HCT116 (cell line): ENCODE data around the gene VWA5B1. TPM values are rescaled to one million over a fixed set of nuclear protein-coding genes. Genes with fewer than 3 reads are reported as not detected.

ENCODE experiments used
- ATAC-seq: fragments of 200-7000 bp; cut with Tn5 transposase; 2 replicates; pipeline ENCODE4 v1.9.1; 2020; ENCODE audit warnings: mild to moderate bottlenecking, moderate library complexity
- BruUV-seq: library from RNA; stranded (reverse); fragments of 400-500 nt; replicated peaks from 2 replicates; lab custom pipeline; 2021; lab: Mats Ljungman, UMichigan
- CTCF ChIA-PET: fragments of 300-600 bp; sonication (Branson Sonifier 250); formaldehyde crosslinking; loops from one replicate; lab custom pipeline; 2021; ENCODE audit warnings: antibody characterized with exemption; lab: Charles Lee
- POLR2A ChIA-PET: fragments of 300-600, 350-600 bp; sonication (Branson Sonifier 250); formaldehyde crosslinking; loops from one replicate; lab custom pipeline; 2021; ENCODE audit warnings: antibody characterized with exemption; lab: Charles Lee
- RAD21 ChIA-PET, 2 experiments: fragments of 300-600 bp; sonication (Branson Sonifier 250); formaldehyde crosslinking; loops; one replicate each; lab custom pipeline; 2023; ENCODE audit warnings: low total read pairs in 2 of 2; ENCODE audit not compliant: uncharacterized antibody in 2 of 2, unreplicated experiment in 2 of 2, low non-redundant PET in 1 of 2; lab: Charles Lee
- DNase-seq: peaks from one replicate; pipeline ENCODE4 v3.0.0-alpha.2; 2010; ENCODE audit warnings: low read depth, low spot score
- H2AFZ ChIP-seq: fragments of 200-600 bp; shearing (Covaris generic), sonication (generic); 2 replicates; pipeline ENCODE4 v1.6.1; 2017; ENCODE audit warnings: low read depth, mixed run types, mixed read lengths, antibody characterized with exemption, low read length; ENCODE audit not compliant: poor library complexity, severe bottlenecking
- H3K27ac ChIP-seq: 2 replicates; pipeline ENCODE4 v1.5.1; 2012; ENCODE audit warnings: low read depth, low read length
- H3K27me3 ChIP-seq: fragments of 200-600 bp; sonication (generic); 2 replicates; pipeline ENCODE4 v1.6.1; 2016; ENCODE audit warnings: mixed run types, low read length, mixed read lengths; ENCODE audit not compliant: insufficient read depth
- H3K36me3 ChIP-seq, 2 experiments: fragments of 200-500 bp in 1 of 2; fragments of 200-600 bp in 1 of 2; sonication (Bioruptor generic) in 1 of 2; sonication (generic) in 1 of 2; 2 replicates each; pipeline versions ENCODE4 v1.5.1 to v1.6.1; 2014 to 2016; ENCODE audit warnings: low read length in 2 of 2, inconsistent platforms in 1 of 2, mixed read lengths in 1 of 2, mixed run types in 1 of 2; ENCODE audit not compliant: insufficient read depth in 2 of 2, control insufficient read depth in 1 of 2
- H3K4me1 ChIP-seq, 2 experiments: fragments of 200-600 bp in 1 of 2; sonication (generic) in 1 of 2; 2 replicates each; pipeline versions ENCODE4 v1.5.1 to v1.6.1; 2012 to 2017; ENCODE audit warnings: low read length in 2 of 2, inconsistent platforms in 1 of 2, mild to moderate bottlenecking in 1 of 2, mixed read lengths in 1 of 2, mixed run types in 1 of 2, moderate library complexity in 1 of 2; ENCODE audit not compliant: insufficient read depth in 2 of 2, control insufficient read depth in 1 of 2
- H3K4me2 ChIP-seq: fragments of 200-600 bp; sonication (generic); 2 replicates; pipeline ENCODE4 v1.6.1; 2017; ENCODE audit warnings: mixed run types, low read length, mixed read lengths
- H3K4me3 ChIP-seq, 2 experiments: fragments of 200-600 bp in 1 of 2; sonication (generic) in 1 of 2; replicated peaks in 1 of 2; 2 replicates each; pipeline ENCODE4 v1.5.1; 2011 to 2016; ENCODE audit warnings: low read length in 2 of 2, control low read depth in 1 of 2, low read depth in 1 of 2, mild to moderate bottlenecking in 1 of 2, mixed read lengths in 1 of 2, mixed run types in 1 of 2
- H3K79me2 ChIP-seq: fragments of 200-600 bp; sonication (generic); 2 replicates; pipeline ENCODE4 v1.6.1; 2017; ENCODE audit warnings: mild to moderate bottlenecking, mixed run types, low read length, moderate library complexity, mixed read lengths; ENCODE audit not compliant: insufficient read depth
- H3K9ac ChIP-seq: fragments of 200-600 bp; sonication (generic); 2 replicates; pipeline ENCODE4 v1.6.1; 2016; ENCODE audit warnings: low read length, mixed read lengths
- H3K9me2 ChIP-seq: fragments of 200-600 bp; sonication (generic), shearing (Covaris generic); 2 replicates; pipeline ENCODE4 v1.6.1; 2017; ENCODE audit warnings: mixed run types, mild to moderate bottlenecking, moderate library complexity; ENCODE audit not compliant: insufficient read depth
- H3K9me3 ChIP-seq, 2 experiments: fragments of 200-500 bp in 1 of 2; fragments of 200-600 bp in 1 of 2; sonication (Bioruptor generic) in 1 of 2; sonication (generic) in 1 of 2; 2 replicates each; pipeline ENCODE4 v1.6.1; 2014 to 2017; ENCODE audit warnings: low read length in 2 of 2, mixed read lengths in 2 of 2, inconsistent platforms in 1 of 2, low read depth in 1 of 2, mild to moderate bottlenecking in 1 of 2, mixed run types in 1 of 2, moderate library complexity in 1 of 2; ENCODE audit not compliant: control insufficient read depth in 1 of 2, insufficient read depth in 1 of 2
- H4K20me1 ChIP-seq: fragments of 200-600 bp; sonication (generic), shearing (Covaris generic); 2 replicates; pipeline ENCODE4 v1.6.1; 2017; ENCODE audit warnings: mixed run types, mild to moderate bottlenecking, moderate library complexity; ENCODE audit not compliant: insufficient read depth
- CEBPB ChIP-seq: IDR thresholded peaks from 2 replicates; pipeline ENCODE4 v1.6.1; 2012; ENCODE audit warnings: low read depth
- ELF1 ChIP-seq: IDR thresholded peaks from 2 replicates; pipeline ENCODE4 v1.6.1; 2012; ENCODE audit warnings: low read depth, borderline replicate concordance
- EZH2 ChIP-seq: fragments of 200-600 bp; sonication (generic); IDR thresholded peaks from 2 replicates; pipeline ENCODE4 v1.6.1; 2017; ENCODE audit warnings: antibody characterized with exemption, mixed run types
- JUND ChIP-seq: IDR thresholded peaks from 2 replicates; pipeline ENCODE4 v1.6.1; 2012
- MAX ChIP-seq: IDR thresholded peaks from 2 replicates; pipeline ENCODE4 v1.6.1; 2012
- POLR2A ChIP-seq: IDR thresholded peaks from 2 replicates; pipeline ENCODE4 v1.7.0; 2011; ENCODE audit warnings: borderline replicate concordance; ENCODE audit not compliant: insufficient read depth, insufficient read length; ENCODE audit errors: extremely low read depth
- POLR2AphosphoS5 ChIP-seq: IDR thresholded peaks from 2 replicates; pipeline ENCODE4 v1.6.1; 2011; ENCODE audit warnings: mild to moderate bottlenecking, low read depth, low read length, moderate library complexity
- SIN3A ChIP-seq: IDR thresholded peaks from 2 replicates; pipeline ENCODE4 v1.6.1; 2012; ENCODE audit warnings: low read depth
- SP1 ChIP-seq: IDR thresholded peaks from 2 replicates; pipeline ENCODE4 v1.6.1; 2012; ENCODE audit warnings: low read depth
- TCF7L2 ChIP-seq: IDR thresholded peaks from 2 replicates; pipeline ENCODE4 v1.7.0; 2011; ENCODE audit warnings: borderline replicate concordance, inconsistent platforms; ENCODE audit not compliant: insufficient read depth, insufficient read length; ENCODE audit errors: extremely low read depth
- YY1 ChIP-seq: IDR thresholded peaks from 2 replicates; pipeline ENCODE4 v1.6.1; 2011; ENCODE audit warnings: low read length, low read depth, moderate library complexity, mild to moderate bottlenecking; ENCODE audit not compliant: insufficient replicate concordance; ENCODE audit errors: extremely low read depth
- ZBTB33 ChIP-seq: IDR thresholded peaks from 2 replicates; pipeline ENCODE4 v1.6.1; 2011; ENCODE audit warnings: mild to moderate bottlenecking, low read length, moderate library complexity; ENCODE audit not compliant: insufficient replicate concordance; ENCODE audit errors: extremely low read depth
- ZFX ChIP-seq: fragments of 450-650 bp; IDR thresholded peaks from 2 replicates; pipeline ENCODE4 v1.6.1; 2017
- ZNF274 ChIP-seq: fragments of 200-500 bp; sonication (Bioruptor generic); IDR thresholded peaks from 2 replicates; pipeline ENCODE4 v1.6.1; 2014; ENCODE audit warnings: mild to moderate bottlenecking, low read depth, low read length, inconsistent platforms
- intact Hi-C: fragments of 100-400 bp; cut with micrococcal nuclease; formaldehyde crosslinking; loops from 2 replicates; pipeline ENCODE4 v1.10.0; 2022
- total RNA-seq: library from RNA; stranded (reverse); gene quantifications from one replicate; pipeline ENCODE4 v1.2.1, GENCODE V29; 2021; ENCODE audit not compliant: unreplicated experiment

Gene VWA5B1
- total RNA-seq, 1 experiment from 2014 or later = not detected

DNA sequence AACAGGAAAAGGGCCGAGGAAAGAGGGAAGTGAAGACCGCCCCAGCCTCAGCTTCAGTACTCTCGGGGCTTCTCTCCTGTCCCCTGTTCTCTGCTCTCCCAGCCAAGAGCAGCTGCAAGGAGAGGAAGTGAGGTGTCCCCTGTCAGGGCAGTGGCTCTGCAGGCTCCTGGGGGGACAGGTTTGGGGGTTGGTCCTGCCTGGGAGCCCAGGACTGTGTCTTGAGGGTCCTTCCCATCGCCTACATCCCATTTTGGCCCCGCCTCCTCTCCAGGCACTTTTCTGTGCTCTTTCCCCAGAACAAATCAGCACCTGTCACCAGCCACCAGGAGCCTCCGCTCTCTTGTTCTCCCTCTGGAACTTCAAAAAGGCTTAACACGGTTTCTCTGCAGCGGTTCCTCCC lies 82.6 kb downstream of the VWA5B1 start:
- ChIA-PET CTCF (interaction anchor here (1.1 kb wide), 1 partner anchor 11 kb away, joined by 5 read pairs; no protein-coding TSS in a partner anchor), POLR2A (no interaction called here), RAD21 (no interaction called here)
- H3K4me3 ChIP-seq = no peak overlapping the region
- H3K27ac ChIP-seq = no peak overlapping the region
- DNase-seq = no peak
- H3K9me3 ChIP-seq = no peaks in the 10 kb centered on the region
- no peak for ATAC-seq
- H3K36me3 ChIP-seq = no peaks in the 10 kb centered on the region
- no peak for TF ChIP-seq YY1
- no peak for TF ChIP-seq MAX
- no peak for TF ChIP-seq SIN3A
- TF ChIP-seq ZNF274 = no peak
- TF ChIP-seq ZBTB33 = no peak
- no peak for TF ChIP-seq CEBPB
- no peak for TF ChIP-seq EZH2
- TF ChIP-seq TCF7L2 = no peak
- no peak for TF ChIP-seq ELF1
- no peak for TF ChIP-seq SP1
- TF ChIP-seq ZFX = no peak
- TF ChIP-seq POLR2AphosphoS5 = no peak
- TF ChIP-seq JUND = no peak
- no peak for TF ChIP-seq POLR2A
- intact Hi-C loops = no loop called here
- H3K9ac ChIP-seq = no peak overlapping the region
- H2AFZ ChIP-seq = no peak overlapping the region
- no peak overlapping the region for H3K4me2 ChIP-seq
- BruUV-seq = no TSS peak
- H3K27me3 ChIP-seq = 0 out of 2 replicates have a peak, but pooled peaks cover 4% of the 10 kb centered on the region
- no peaks in the 10 kb centered on the region for H3K9me2 ChIP-seq
- H3K4me1 ChIP-seq = peaks cover 0 to 24% of the 10 kb centered on the region in 2 experiments; a peak in 2 of 4 replicates
- no peaks in the 10 kb centered on the region for H3K79me2 ChIP-seq
- H4K20me1 ChIP-seq = no peaks in the 10 kb centered on the region
